Measurements from ENCODE around the gene PDE3A. TPM values are rescaled to one million over a fixed set of nuclear protein-coding genes. Genes with fewer than 3 reads are reported as not detected.

Gene PDE3A
- total RNA-seq, 2 experiments from 2014 or later = not detected

- POLR2A ChIA-PET = interaction anchor here (0.7 to 1.2 kb wide), 2 partner anchors 133 to 513 kb away, joined by 3 to 5 read pairs; no protein-coding TSS in a partner anchor
- H3K4me3 ChIP-seq (ENCODE audit: low read depth, low read length, poor library complexity, severe bottlenecking) = no peak overlapping the region
- CTCF ChIA-PET (ENCODE audit: unreplicated experiment) = no interaction called here
- TF ChIP-seq EZH2phosphoT487 (IDR thresholded peaks at IDR 0.05; ENCODE audit: borderline replicate concordance, low read depth, low read length) (no peak), CTCF (conservative IDR thresholded peaks at IDR 0.05; ENCODE audit: low read length) (no peak)
- intact Hi-C loops (cut with micrococcal nuclease; ENCODE audit: unreplicated experiment) = no loop called here
- DNase-seq (ENCODE audit: low spot score) = no peak
- BruUV-seq (replicated peaks) = no TSS peak
- H3K79me2 ChIP-seq (ENCODE audit: insufficient read depth, low read depth, low read length) = no peaks in the 10 kb centered on the region
- no peaks in the 10 kb centered on the region for H3K9me3 ChIP-seq (ENCODE audit: low read length)
- no peak overlapping the region for H2AFZ ChIP-seq (ENCODE audit: low read length)
- no peaks in the 10 kb centered on the region for H3K4me1 ChIP-seq (ENCODE audit: insufficient read depth, low read length, poor library complexity, severe bottlenecking)
- H3K36me3 ChIP-seq (ENCODE audit: insufficient read depth, low read length) = no peaks in the 10 kb centered on the region
- H3K27ac ChIP-seq (ENCODE audit: low read depth, low read length, poor library complexity, severe bottlenecking) = no peak overlapping the region
- H4K20me1 ChIP-seq (ENCODE audit: insufficient read depth, low read length) = no peaks in the 10 kb centered on the region
- H3K4me2 ChIP-seq (ENCODE audit: low read length) = no peak overlapping the region
- no peaks in the 10 kb centered on the region for H3K9me2 ChIP-seq (ENCODE audit: insufficient read depth, low read length)
Observed at GRCh38 chr12:20494851-20495250, 126.5 kb downstream of the PDE3A start.

- BruUV-seq (replicated peaks) = no TSS peak
- Histone ChIP-seq H3K4me1 (ENCODE audit: insufficient read depth, low read length, poor library complexity, severe bottlenecking) (no peaks in the 10 kb centered on the region), H4K20me1 (ENCODE audit: insufficient read depth, low read length) (no peaks in the 10 kb centered on the region), H3K4me3 (ENCODE audit: low read depth, low read length, poor library complexity, severe bottlenecking) (no peak overlapping the region), H3K27ac (ENCODE audit: low read depth, low read length, poor library complexity, severe bottlenecking) (no peak overlapping the region), H3K9me3 (ENCODE audit: low read length) (no peaks in the 10 kb centered on the region), H3K36me3 (ENCODE audit: insufficient read depth, low read length) (no peaks in the 10 kb centered on the region), H3K4me2 (ENCODE audit: low read length) (no peak overlapping the region), H3K79me2 (ENCODE audit: insufficient read depth, low read depth, low read length) (no peaks in the 10 kb centered on the region), H3K9me2 (ENCODE audit: insufficient read depth, low read length) (no peaks in the 10 kb centered on the region), H2AFZ (ENCODE audit: low read length) (no peak overlapping the region)
- ChIA-PET POLR2A (interaction anchor here (1.1 to 1.2 kb wide), 2 partner anchors 514 to 754 kb away, joined by 3 read pairs; no protein-coding TSS in a partner anchor), CTCF (ENCODE audit: unreplicated experiment) (no interaction called here)
- DNase-seq (ENCODE audit: low spot score) = no peak
- intact Hi-C loops (cut with micrococcal nuclease; ENCODE audit: unreplicated experiment) = no loop called here
- TF ChIP-seq CTCF (conservative IDR thresholded peaks at IDR 0.05; ENCODE audit: low read length) = no peak
- no peak for TF ChIP-seq EZH2phosphoT487 (IDR thresholded peaks at IDR 0.05; ENCODE audit: borderline replicate concordance, low read depth, low read length)
Observed at GRCh38 chr12:20495997-20496396, 127.7 kb downstream of the PDE3A start.

- no peaks in the 10 kb centered on the region for H4K20me1 ChIP-seq (ENCODE audit: insufficient read depth, low read length)
- H3K36me3 ChIP-seq (ENCODE audit: insufficient read depth, low read length) = no peaks in the 10 kb centered on the region
- ChIA-PET POLR2A (no interaction called here), CTCF (ENCODE audit: unreplicated experiment) (no interaction called here)
- H3K9me2 ChIP-seq (ENCODE audit: insufficient read depth, low read length) = no peaks in the 10 kb centered on the region
- no TSS peak for BruUV-seq (replicated peaks)
- no peaks in the 10 kb centered on the region for H3K4me1 ChIP-seq (ENCODE audit: insufficient read depth, low read length, poor library complexity, severe bottlenecking)
- H3K79me2 ChIP-seq (ENCODE audit: insufficient read depth, low read depth, low read length) = no peaks in the 10 kb centered on the region
- no peak overlapping the region for H3K4me3 ChIP-seq (ENCODE audit: low read depth, low read length, poor library complexity, severe bottlenecking)
- no peak overlapping the region for H3K4me2 ChIP-seq (ENCODE audit: low read length)
- no peak overlapping the region for H2AFZ ChIP-seq (ENCODE audit: low read length)
- H3K9me3 ChIP-seq (ENCODE audit: low read length) = no peaks in the 10 kb centered on the region
- no peak overlapping the region for H3K27ac ChIP-seq (ENCODE audit: low read depth, low read length, poor library complexity, severe bottlenecking)
- TF ChIP-seq CTCF (conservative IDR thresholded peaks at IDR 0.05; ENCODE audit: low read length) (no peak), EZH2phosphoT487 (IDR thresholded peaks at IDR 0.05; ENCODE audit: borderline replicate concordance, low read depth, low read length) (no peak)
- DNase-seq (ENCODE audit: low spot score) = no peak
- intact Hi-C loops (cut with micrococcal nuclease; ENCODE audit: unreplicated experiment) = no loop called here
Observed at GRCh38 chr12:20497707-20498106, 129.4 kb downstream of the PDE3A start.
